ENCODE measurements around the gene HSDL1.
A peak's percentile ranks its signal among the peaks of the same experiment; 100 is the strongest.

Gene HSDL1

GRCh38 chr16:84105301-84105815 lies 39.6 kb downstream of the HSDL1 start:
- DNase-seq: no peak

DNA sequence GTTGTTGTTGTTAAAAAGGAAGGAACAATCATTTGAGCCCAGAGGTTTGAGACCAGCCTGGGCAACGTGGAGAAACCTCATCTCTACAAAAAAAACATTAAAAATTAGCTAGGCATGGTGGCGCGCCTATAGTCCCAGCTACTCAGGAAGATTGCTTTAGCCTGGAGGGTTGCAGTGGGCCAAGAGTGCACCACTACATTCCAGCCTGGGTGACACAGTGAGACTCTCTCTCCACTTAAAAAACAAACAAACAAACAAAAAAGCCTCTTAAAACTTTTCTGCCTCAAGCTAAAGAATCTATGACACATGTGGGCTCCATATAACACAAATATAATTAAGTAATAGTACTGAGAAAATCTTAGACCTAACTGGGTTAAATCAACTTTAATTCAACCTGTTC lies 40.7 kb downstream of the HSDL1 start:
- DNase-seq: no peak

- DNase-seq: no peak
These were observed 41.3 kb downstream of the HSDL1 start for GRCh38 chr16:84103678-84104077.

DNA sequence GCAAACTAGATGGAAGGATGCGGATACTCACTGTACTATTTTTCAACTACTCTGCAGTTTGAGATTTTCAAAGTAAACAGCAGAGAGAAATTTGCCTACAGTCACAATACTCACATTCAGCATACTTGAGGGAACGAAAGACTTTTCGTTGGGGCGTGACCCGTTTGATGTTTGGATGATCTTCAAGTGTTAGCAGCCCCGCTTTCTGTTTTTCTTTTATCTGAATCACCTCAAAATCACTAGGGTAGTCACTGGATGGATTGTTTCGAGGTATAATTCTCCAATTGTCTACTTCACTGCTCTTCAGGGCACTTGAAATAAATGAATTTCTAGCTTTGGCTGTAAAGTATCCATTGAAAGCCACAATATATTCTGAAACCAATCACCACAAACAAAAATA lies 46.0 kb downstream of the HSDL1 start:
- DNase-seq: no peak

DNA sequence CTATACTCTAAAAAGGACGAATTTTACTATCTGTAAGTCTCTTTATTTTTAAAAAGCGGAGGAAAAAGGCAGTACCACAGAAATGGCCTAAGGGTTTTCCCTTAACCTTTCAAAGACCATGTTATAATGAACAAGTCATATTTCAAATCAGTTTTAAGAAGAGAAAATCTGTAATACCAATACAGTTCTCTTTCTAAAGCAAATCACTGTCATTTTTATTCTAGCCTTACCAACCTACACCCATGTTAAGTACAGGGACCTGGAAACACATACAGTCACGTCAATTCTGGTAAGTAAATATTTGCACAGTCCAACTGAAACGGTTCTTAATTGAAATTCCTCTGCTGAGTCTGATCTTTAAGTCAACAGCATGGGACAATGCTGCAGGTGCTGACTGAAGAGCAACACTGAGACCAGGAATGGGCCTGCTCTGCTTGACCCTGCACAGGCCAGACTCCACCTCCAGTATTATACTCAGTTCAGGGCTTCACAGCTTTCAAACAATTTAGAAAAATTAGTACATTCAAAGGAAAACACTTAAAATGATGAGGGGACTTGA lies 48.5 kb downstream of the HSDL1 start:
- peak; percentile 69 for DNase-seq

- no peak for DNase-seq
These were observed 49.5 kb downstream of the HSDL1 start for GRCh38 chr16:84095466-84095865.

- no peak for DNase-seq
These were observed 51.1 kb downstream of the HSDL1 start for GRCh38 chr16:84093879-84094270.

DNA sequence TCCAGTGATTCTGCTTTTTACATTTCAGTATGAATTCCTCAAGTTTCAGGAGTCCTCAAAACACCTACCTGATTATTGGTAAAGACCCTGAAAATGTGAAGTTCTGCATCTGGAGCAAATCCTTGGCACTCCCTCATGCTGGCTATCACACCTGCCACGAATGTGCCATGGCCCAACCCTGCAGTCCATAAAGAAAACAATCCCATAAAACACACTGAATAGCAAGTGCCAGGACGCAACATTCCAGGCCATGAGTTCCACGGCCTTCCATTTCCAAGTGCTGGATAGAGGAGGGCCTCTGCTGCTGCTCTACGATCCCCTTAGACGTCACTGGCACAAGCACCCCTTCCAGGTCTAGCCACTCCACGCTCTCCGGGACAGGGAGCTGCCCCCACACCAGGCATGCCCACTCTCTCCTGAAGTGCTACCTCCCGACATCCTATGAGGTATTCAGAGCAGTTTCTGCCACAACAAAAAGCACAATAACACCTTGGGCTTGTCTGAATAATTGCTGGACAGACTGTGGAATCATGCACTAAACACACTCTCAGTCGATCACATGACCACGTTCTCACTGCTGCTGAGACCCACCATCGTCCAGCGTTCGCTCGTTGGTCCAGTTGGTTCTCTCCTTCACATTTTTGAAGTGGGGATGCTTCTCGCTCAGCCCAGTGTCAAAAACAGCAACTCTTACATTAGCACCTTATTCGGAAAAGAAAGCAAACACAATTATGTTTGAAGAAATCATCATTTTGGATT lies 51.7 kb downstream of the HSDL1 start:
- DNase-seq: no peak

DNA sequence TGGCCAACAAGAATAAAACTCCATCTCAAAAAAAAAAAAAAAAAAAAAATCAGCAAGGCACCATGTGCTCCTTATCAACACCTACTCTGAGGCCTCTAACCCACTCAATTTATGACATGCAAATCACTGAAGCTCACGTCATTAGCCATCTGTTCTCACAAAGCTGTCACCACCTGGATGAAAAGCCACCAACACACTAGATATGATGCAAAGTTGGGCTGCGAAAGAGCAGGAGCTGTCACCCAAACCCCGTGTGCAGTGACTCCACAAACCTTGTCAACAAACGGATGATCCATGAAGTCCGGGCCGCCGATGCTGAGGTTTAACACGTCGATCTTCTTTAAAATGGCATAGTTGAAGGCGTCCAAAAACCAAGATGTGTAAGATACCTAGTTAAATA lies 53.5 kb downstream of the HSDL1 start:
- DNase-seq: no peak

GRCh38 chr16:84090211-84090610 lies 54.8 kb downstream of the HSDL1 start:
- no peak for DNase-seq

- DNase-seq: no peak
These were observed 56.1 kb downstream of the HSDL1 start for GRCh38 chr16:84088695-84089395.

GRCh38 chr16:84087466-84088151 lies 57.4 kb downstream of the HSDL1 start:
- DNase-seq: no peak

DNA sequence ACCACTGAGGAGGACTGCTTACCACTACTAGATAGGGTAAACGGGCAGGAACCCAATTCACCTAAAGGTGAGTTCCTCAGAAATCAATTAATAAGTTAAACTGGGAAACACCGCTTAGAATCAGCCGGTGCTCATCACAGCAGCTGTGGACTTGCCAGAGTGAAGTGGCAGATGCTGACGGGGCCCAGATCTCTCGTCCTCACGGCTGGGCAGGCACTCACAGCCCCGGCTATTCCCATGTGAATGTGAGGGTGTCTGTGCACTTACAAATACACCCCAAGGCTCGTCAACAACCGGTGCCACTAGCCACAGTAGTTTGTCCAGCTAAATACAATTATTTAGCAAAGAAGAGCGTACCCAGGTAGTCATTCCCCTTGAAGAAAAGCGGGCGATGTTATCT lies 58.0 kb downstream of the HSDL1 start:
- no peak for DNase-seq

GRCh38 chr16:84086341-84086740 lies 58.6 kb downstream of the HSDL1 start:
- no peak for DNase-seq

DNA sequence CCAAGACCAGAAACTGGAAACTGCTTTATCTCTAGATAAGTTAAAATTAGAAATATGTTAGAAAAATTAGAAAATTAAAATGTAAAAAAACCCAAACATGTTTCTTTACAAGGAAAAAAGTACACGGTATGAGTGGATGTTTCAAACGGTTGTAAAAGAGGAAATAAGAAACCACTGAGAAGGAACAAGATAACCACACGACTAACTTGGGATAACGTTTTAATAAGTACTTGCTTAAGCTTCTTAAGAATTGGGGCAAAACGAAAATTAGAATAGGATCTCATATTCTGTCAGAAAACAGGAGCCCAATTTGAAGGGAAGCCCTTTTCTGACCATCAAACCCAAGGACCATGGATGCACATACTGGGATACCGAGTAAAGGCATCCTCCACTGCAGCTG lies 59.2 kb downstream of the HSDL1 start:
- no peak for DNase-seq

GRCh38 chr16:84085271-84085667 lies 59.7 kb downstream of the HSDL1 start:
- no peak for DNase-seq

- peak; percentile 66 for DNase-seq
These were observed 60.3 kb downstream of the HSDL1 start for GRCh38 chr16:84084570-84085270.

- no peak for DNase-seq
These were observed 62.0 kb downstream of the HSDL1 start for GRCh38 chr16:84082835-84083569.

GRCh38 chr16:84082110-84082509 lies 62.9 kb downstream of the HSDL1 start:
- no peak for DNase-seq

DNA sequence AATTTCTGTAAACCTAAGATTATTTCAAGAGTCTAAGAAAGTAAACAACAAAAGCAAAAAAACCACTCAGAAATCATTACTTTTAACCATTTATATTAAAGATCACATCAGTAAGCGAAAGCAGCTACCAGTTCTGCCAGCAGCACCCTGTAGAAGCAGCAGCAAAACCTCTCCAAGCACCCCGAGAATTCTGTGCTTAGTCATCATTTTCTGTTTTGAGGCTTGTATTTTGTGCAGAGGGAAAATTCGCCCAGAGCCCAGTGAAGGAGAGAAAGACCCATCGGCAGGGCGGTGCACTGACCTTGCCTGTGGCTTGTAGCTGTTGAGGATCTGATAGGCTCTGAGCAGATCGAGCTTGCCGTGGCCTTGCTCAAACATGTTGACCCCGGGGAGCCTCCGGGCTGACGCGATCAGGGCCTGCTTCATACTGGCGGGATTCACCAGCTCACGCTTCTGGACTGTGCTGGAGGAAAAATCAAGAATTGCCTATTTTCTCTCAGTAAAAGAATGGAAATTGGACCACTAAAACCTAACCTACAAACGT lies 63.5 kb downstream of the HSDL1 start:
- no peak for DNase-seq

GRCh38 chr16:84080813-84081212 lies 64.2 kb downstream of the HSDL1 start:
- DNase-seq: no peak

DNA sequence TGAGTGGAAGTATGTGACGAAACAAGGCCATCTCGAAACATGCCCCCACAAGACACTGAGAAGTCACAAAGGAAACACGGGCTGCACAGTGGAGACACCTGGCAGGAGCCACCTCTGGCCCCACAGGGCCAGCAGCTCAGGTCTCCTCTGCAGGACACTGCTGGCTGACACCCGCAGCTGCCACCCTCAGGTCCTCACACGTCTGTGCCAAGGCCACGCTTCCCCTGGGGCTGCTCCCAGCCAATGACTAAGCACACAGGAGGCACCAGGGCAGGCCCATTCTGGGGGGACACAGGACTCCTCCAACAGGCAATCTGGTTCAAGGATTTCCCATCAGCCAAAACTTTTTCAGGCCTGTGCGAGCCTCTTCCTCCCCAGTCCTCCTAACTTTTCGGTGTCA lies 64.6 kb downstream of the HSDL1 start:
- DNase-seq: no peak

All from NCI-H69 (cell line).